ENCODE data around the gene WRNIP1. TPM values are rescaled to one million over a fixed set of nuclear protein-coding genes. Genes with fewer than 3 reads are reported as not detected.

The WRNIP1 gene
- total and polyA plus RNA-seq, 2 of the 13 experiments (the other 11 are each of a cell fraction or from before 2014, with no cell fraction given), result 77.7 to 90.3 TPM

DNA sequence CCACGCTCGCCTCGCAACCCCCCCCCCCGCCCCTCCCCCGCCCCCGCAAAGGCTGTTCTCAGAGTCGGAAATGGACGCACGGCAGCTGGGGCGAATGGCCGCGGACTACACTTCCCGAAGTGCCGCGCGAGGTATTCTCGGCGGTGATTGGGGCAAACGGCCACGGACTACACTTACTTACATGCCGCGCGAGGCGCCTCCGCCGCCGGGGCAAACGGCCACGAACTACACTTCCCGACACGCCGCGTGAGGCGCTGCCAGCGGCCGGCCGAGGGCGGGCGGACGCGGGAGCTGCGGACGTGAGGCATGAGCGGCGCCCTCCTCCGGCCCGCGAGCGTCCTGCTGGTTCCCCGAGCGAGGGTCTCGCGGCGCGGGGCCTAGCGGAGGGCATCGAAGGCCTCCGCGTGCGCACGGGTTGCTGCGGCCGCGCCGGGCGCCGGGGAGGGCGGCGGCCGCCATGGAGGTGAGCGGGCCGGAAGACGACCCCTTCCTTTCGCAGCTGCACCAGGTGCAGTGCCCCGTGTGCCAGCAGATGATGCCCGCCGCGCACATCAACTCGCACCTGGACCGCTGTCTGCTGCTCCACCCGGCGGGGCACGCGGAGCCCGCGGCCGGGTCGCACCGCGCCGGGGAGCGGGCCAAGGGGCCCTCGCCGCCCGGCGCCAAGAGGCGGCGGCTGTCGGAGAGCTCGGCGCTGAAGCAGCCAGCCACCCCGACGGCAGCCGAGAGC is at the start of gene WRNIP1 (continued):
- TF ChIP-seq, protein P1, sequence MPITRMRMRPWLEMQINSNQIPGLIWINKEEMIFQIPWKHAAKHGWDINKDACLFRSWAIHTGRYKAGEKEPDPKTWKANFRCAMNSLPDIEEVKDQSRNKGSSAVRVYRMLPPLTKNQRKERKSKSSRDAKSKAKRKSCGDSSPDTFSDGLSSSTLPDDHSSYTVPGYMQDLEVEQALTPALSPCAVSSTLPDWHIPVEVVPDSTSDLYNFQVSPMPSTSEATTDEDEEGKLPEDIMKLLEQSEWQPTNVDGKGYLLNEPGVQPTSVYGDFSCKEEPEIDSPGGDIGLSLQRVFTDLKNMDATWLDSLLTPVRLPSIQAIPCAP (CRISPR knock-in tag; IDR thresholded peaks at IDR 0.05; ENCODE audit: low read depth), result peak; percentile 63; the same call in 1 of the 2 replicates
- TF ChIP-seq SP2 (CRISPR knock-in tag; IDR thresholded peaks at IDR 0.05) (peak; percentile 53), STAG1 (CRISPR knock-in tag; IDR thresholded peaks at IDR 0.05) (peak; percentile 31; the same call in 1 of the 2 replicates), ZBTB20 (CRISPR knock-in tag; IDR thresholded peaks at IDR 0.05; ENCODE audit: borderline replicate concordance, low read depth) (peak; percentile 27; the same call in 1 of the 2 replicates), NCOA5 (CRISPR knock-in tag; IDR thresholded peaks at IDR 0.05) (no peak), NCOA2 (CRISPR knock-in tag; IDR thresholded peaks at IDR 0.05) (peak; percentile 8; the same call in 1 of the 2 replicates), NFYC (CRISPR knock-in tag; IDR thresholded peaks at IDR 0.05) (peak; percentile 91), SPEN (CRISPR knock-in tag; IDR thresholded peaks at IDR 0.05; ENCODE audit: low read depth) (peak; percentile 98), SAFB2 (CRISPR knock-in tag; IDR thresholded peaks at IDR 0.05; ENCODE audit: borderline replicate concordance, low read depth) (peak; percentile 91), ARNT2 (CRISPR knock-in tag; IDR thresholded peaks at IDR 0.05; ENCODE audit: low read depth) (peak; percentile 99), TEAD2 (CRISPR knock-in tag; IDR thresholded peaks at IDR 0.05) (peak; percentile 84; the same call in 1 of the 2 replicates), NONO (IDR thresholded peaks at IDR 0.05) (no peak), NONO (CRISPR knock-in tag; conservative IDR thresholded peaks at IDR 0.05) (peak; percentile 82; the same call in 1 of the 2 replicates), GFI1 (CRISPR knock-in tag; IDR thresholded peaks at IDR 0.05; ENCODE audit: borderline replicate concordance) (peak; percentile 53; the same call in 1 of the 2 replicates), ZNF143 (CRISPR knock-in tag; IDR thresholded peaks at IDR 0.05) (peak; percentile 92)
- TF ChIP-seq, protein P2, sequence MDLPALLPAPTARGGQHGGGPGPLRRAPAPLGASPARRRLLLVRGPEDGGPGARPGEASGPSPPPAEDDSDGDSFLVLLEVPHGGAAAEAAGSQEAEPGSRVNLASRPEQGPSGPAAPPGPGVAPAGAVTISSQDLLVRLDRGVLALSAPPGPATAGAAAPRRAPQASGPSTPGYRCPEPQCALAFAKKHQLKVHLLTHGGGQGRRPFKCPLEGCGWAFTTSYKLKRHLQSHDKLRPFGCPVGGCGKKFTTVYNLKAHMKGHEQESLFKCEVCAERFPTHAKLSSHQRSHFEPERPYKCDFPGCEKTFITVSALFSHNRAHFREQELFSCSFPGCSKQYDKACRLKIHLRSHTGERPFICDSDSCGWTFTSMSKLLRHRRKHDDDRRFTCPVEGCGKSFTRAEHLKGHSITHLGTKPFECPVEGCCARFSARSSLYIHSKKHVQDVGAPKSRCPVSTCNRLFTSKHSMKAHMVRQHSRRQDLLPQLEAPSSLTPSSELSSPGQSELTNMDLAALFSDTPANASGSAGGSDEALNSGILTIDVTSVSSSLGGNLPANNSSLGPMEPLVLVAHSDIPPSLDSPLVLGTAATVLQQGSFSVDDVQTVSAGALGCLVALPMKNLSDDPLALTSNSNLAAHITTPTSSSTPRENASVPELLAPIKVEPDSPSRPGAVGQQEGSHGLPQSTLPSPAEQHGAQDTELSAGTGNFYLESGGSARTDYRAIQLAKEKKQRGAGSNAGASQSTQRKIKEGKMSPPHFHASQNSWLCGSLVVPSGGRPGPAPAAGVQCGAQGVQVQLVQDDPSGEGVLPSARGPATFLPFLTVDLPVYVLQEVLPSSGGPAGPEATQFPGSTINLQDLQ (CRISPR knock-in tag; IDR thresholded peaks at IDR 0.05), result peak; percentile 78; the same call in 1 of the 2 replicates
- TF ChIP-seq, protein P3, sequence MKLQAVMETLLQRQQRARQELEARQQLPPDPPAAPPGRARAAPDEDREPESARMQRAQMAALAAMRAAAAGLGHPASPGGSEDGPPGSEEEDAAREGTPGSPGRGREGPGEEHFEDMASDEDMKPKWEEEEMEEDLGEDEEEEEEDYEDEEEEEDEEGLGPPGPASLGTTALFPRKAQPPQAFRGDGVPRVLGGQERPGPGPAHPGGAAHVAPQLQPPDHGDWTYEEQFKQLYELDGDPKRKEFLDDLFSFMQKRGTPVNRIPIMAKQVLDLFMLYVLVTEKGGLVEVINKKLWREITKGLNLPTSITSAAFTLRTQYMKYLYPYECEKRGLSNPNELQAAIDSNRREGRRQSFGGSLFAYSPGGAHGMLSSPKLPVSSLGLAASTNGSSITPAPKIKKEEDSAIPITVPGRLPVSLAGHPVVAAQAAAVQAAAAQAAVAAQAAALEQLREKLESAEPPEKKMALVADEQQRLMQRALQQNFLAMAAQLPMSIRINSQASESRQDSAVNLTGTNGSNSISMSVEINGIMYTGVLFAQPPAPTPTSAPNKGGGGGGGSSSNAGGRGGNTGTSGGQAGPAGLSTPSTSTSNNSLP (IDR thresholded peaks at IDR 0.05; ENCODE audit: low read depth, low read length), result 0 out of 2 replicates have a peak, but pooled peaks have one; percentile 8
- TF ChIP-seq, protein P4, sequence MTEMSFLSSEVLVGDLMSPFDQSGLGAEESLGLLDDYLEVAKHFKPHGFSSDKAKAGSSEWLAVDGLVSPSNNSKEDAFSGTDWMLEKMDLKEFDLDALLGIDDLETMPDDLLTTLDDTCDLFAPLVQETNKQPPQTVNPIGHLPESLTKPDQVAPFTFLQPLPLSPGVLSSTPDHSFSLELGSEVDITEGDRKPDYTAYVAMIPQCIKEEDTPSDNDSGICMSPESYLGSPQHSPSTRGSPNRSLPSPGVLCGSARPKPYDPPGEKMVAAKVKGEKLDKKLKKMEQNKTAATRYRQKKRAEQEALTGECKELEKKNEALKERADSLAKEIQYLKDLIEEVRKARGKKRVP (CRISPR knock-in tag; IDR thresholded peaks at IDR 0.05), result no peak; a peak in 1 of 4 replicates
- TF ChIP-seq, protein P5, sequence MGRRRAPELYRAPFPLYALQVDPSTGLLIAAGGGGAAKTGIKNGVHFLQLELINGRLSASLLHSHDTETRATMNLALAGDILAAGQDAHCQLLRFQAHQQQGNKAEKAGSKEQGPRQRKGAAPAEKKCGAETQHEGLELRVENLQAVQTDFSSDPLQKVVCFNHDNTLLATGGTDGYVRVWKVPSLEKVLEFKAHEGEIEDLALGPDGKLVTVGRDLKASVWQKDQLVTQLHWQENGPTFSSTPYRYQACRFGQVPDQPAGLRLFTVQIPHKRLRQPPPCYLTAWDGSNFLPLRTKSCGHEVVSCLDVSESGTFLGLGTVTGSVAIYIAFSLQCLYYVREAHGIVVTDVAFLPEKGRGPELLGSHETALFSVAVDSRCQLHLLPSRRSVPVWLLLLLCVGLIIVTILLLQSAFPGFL (CRISPR knock-in tag; IDR thresholded peaks at IDR 0.05), result no peak
- TF ChIP-seq, protein P6, sequence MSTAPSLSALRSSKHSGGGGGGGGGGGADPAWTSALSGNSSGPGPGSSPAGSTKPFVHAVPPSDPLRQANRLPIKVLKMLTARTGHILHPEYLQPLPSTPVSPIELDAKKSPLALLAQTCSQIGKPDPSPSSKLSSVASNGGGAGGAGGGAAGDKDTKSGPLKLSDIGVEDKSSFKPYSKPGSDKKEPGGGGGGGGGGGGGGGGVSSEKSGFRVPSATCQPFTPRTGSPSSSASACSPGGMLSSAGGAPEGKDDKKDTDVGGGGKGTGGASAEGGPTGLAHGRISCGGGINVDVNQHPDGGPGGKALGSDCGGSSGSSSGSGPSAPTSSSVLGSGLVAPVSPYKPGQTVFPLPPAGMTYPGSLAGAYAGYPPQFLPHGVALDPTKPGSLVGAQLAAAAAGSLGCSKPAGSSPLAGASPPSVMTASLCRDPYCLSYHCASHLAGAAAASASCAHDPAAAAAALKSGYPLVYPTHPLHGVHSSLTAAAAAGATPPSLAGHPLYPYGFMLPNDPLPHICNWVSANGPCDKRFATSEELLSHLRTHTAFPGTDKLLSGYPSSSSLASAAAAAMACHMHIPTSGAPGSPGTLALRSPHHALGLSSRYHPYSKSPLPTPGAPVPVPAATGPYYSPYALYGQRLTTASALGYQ (CRISPR knock-in tag; IDR thresholded peaks at IDR 0.05), result no peak; the same call in 1 of the 2 replicates

Measured in HepG2 (cell line).